ENCODE data around the gene PPEF1. TPM values are rescaled to one million over a fixed set of nuclear protein-coding genes. Genes with fewer than 3 reads are reported as not detected.

Gene PPEF1
- total RNA-seq (2021; fragmentation: NEBNext Ultra II Directional; extraction: Animal tissue kit (Norgen Biotek cat#: 25700)) (0.30 and 0.34 TPM in 2 replicates), polyA plus RNA-seq (2011; rRNA removed) (0.08 and 0.17 TPM in 2 replicates), polyA minus RNA-seq (2011; rRNA and poly(A)+ RNA removed) (0.50 and 1.6 TPM in 2 replicates)
- 0.06 TPM for polyA plus RNA-seq (2011; cell fraction: cytosol; rRNA removed)
- 0.13 TPM for polyA plus RNA-seq (2011; cell fraction: nucleus; rRNA removed)
- 0.05 to 0.41 TPM (median 0.13 TPM) in 4 replicates for polyA plus RNA-seq (2012, experiment 1 of 2)
- polyA plus RNA-seq (2012, experiment 2 of 2), result not detected
- polyA plus RNA-seq (2013, experiment 1 of 2), result 0.39 TPM
- polyA plus RNA-seq (2013, experiment 2 of 2), result 0.09 TPM
- not detected for polyA minus RNA-seq (2011; cell fraction: cytosol; rRNA and poly(A)+ RNA removed)
- polyA minus RNA-seq (2011; cell fraction: nucleus; rRNA and poly(A)+ RNA removed), result not detected
- long read RNA-seq, experiment 1, result 0 reads
- long read RNA-seq, experiment 2, result 0 reads

DNA sequence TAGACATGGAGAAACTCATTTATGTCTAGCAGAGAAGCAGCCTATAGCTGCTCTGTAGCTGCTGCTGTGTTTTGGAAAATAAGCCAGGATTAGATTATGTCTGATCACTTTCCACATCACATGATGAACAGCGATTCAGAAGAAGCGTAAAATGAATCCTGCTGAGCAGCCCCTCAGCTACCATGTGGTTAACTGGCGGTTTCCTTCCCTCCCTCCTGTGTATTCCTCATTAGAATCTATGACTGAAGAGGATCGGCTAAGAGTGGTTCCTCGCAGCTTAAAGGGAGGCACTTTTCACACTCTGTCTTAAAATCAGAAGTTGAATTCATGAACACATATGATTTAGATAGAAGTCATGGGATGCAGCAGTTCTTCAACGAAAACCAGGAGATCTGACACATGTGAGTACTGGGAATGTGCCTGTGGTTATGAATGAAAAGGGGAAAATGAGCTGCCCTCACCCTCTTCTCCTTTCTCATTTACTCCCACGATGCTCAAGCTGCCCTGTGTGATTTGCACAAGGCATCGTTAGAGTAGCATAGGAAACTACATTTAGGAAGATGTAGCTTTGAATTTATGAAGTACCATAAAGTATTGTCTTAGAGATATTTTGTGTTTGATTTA lies at the start of gene PPEF1:
TSS of gene PPEF1 (plus strand) at position 220 of the 624 bp plus-strand sequence. CDS start at position 356, 136 bp downstream.
- H2BK15ac ChIP-seq (ENCODE audit: low read length), result no peak within 1 kb of the TSS
- WGBS, 2 experiments (ENCODE audit: extremely low coverage in 1 of 2, insufficient coverage in 1 of 2, insufficient read length in 1 of 2, insufficient replicate concordance in 2 of 2, low coverage in 1 of 2, low lambda C conversion rate in 2 of 2, missing lambda C conversion rate in 1 of 2), result 90% methylated on average over 8 of the region's 8 CpGs; no CpG with 5 or more reads in 1 of the 2 experiments
- CTCF ChIA-PET (ENCODE audit: partially characterized antibody), result interaction anchor here (1.1 to 3.0 kb wide), 3 partner anchors 8 to 31 kb away, joined by 3 to 8 read pairs (median 3); no protein-coding TSS in a partner anchor

More for the DNA sequence above, at the start of gene PPEF1:
- Histone ChIP-seq H3K23me2 (ENCODE audit: low read depth, low read length) (no peaks in the 10 kb centered on the region), H3K4ac (replicated peaks; ENCODE audit: insufficient read length, low read depth, low read length) (no peak within 1 kb of the TSS), H3K4me3 (ENCODE audit: extremely low read depth in 1 of 4, insufficient read depth in 2 of 4, low read depth in 3 of 4, low read length in 4 of 4) (no peak within 1 kb of the TSS), H3K14ac (ENCODE audit: insufficient read length) (no peak within 1 kb of the TSS), H2AK5ac (ENCODE audit: low read depth, low read length) (no peak within 1 kb of the TSS), H2AFZ (ENCODE audit: low read length) (no peak within 1 kb of the TSS), H3K9me3 (ENCODE audit: insufficient read depth in 2 of 2, low read depth in 1 of 2, low read length in 1 of 2) (no peaks in the 10 kb centered on the region), H3K27me3 (replicated peaks in 1 of 4; ENCODE audit: control insufficient read depth in 3 of 4, extremely low read depth in 1 of 4, insufficient read depth in 3 of 4, low read length in 3 of 4) (no peaks in the 10 kb centered on the region), H4K8ac (ENCODE audit: extremely low read depth, insufficient read depth, low read length) (no peak within 1 kb of the TSS), H3K27ac (ENCODE audit: low read depth, low read length) (no peak within 1 kb of the TSS), H2BK12ac (ENCODE audit: low read depth, low read length) (no peak within 1 kb of the TSS), H3K9ac (replicated peaks in 1 of 4; ENCODE audit: extremely low read depth in 1 of 4, low read depth in 3 of 4, low read length in 3 of 4) (no peak within 1 kb of the TSS), H2BK20ac (ENCODE audit: low read length) (no peak within 1 kb of the TSS), H3K79me1 (ENCODE audit: low read depth, low read length) (no peaks in the 10 kb centered on the region), H2BK120ac (replicated peaks; ENCODE audit: low read depth, low read length) (no peak within 1 kb of the TSS), H3K56ac (replicated peaks; ENCODE audit: insufficient read length, low read depth, low read length) (no peak within 1 kb of the TSS), H3K4me2 (ENCODE audit: insufficient read depth in 1 of 2, low read depth in 2 of 2, low read length in 2 of 2) (no peak within 1 kb of the TSS), H3K79me2 (ENCODE audit: control insufficient read depth in 1 of 2, insufficient read depth in 2 of 2, low read length in 2 of 2) (no peaks in the 10 kb centered on the region), H3K4me1 (replicated peaks in 1 of 4; ENCODE audit: control insufficient read depth in 3 of 4, insufficient read depth in 4 of 4, low read length in 3 of 4) (no peaks in the 10 kb centered on the region), H3K36me3 (ENCODE audit: control insufficient read depth in 2 of 4, insufficient read depth in 4 of 4, low read length in 3 of 4) (no peaks in the 10 kb centered on the region), H2BK5ac (ENCODE audit: low read depth, low read length) (no peak within 1 kb of the TSS), H3K18ac (ENCODE audit: extremely low read depth, low read length) (no peak within 1 kb of the TSS), H3K23ac (ENCODE audit: insufficient read length) (no peak within 1 kb of the TSS), H4K20me1 (replicated peaks in 1 of 2; ENCODE audit: control insufficient read depth in 1 of 2, insufficient read depth in 2 of 2, low read length in 2 of 2) (no peaks in the 10 kb centered on the region), H4K5ac (ENCODE audit: insufficient read length, low read depth, low read length) (no peak within 1 kb of the TSS), H4K91ac (replicated peaks; ENCODE audit: insufficient read length, low read length) (no peak within 1 kb of the TSS)
- POLR2A ChIA-PET (ENCODE audit: partially characterized antibody), result no interaction called here
- TF ChIP-seq TAF7 (optimal IDR thresholded peaks at IDR 0.05; ENCODE audit: borderline replicate concordance, low read depth, low read length), result no peak
- no peak for TF ChIP-seq RFX5 (IDR thresholded peaks at IDR 0.05; ENCODE audit: borderline replicate concordance, low read depth, low read length)
- TF ChIP-seq ZNF274 (IDR thresholded peaks at IDR 0.05; ENCODE audit: borderline replicate concordance, extremely low read depth, low read length), result no peak
- no peak for TF ChIP-seq EGR1 (IDR thresholded peaks at IDR 0.05; ENCODE audit: borderline replicate concordance, low read depth, low read length)
- TF ChIP-seq YY1 (IDR thresholded peaks at IDR 0.05; ENCODE audit: low read depth, low read length), result no peak
- no peak for TF ChIP-seq PHF8 (conservative IDR thresholded peaks at IDR 0.05; ENCODE audit: low read depth, low read length)
- no peak for TF ChIP-seq POU5F1 (IDR thresholded peaks at IDR 0.05; ENCODE audit: low read depth, low read length)
- no peak for TF ChIP-seq KDM1A (IDR thresholded peaks at IDR 0.05; ENCODE audit: borderline replicate concordance, low read length)
- FAIRE-seq (no peak), DNase-seq (ENCODE audit: low read depth in 1 of 2, low spot score in 2 of 2) (no peak)

Data from H1 (cell line).